Fibroblast of lung (primary cell): Measurements from ENCODE around the gene SLC25A28. TPM values are rescaled to one million over a fixed set of nuclear protein-coding genes. Genes with fewer than 3 reads are reported as not detected.
"Not testable (repeated sequence)": the region's sequence is repeated elsewhere in the genome, so short reads cannot be mapped to it uniquely, and the experiment has no call there.

Source experiments
- DNase-seq, 2 donors: peaks; one replicate each; pipeline versions ENCODE4 v3.0.0 to v3.0.0-alpha.2; 2010; ENCODE audit warnings: low read depth in 2 of 2
- H2AFZ ChIP-seq: 2 replicates; pipeline ENCODE4 v1.5.1; 2012; ENCODE audit warnings: low read length, control low read depth, inconsistent platforms
- H3K27ac ChIP-seq: 2 replicates; pipeline ENCODE4 v1.5.1; 2011; ENCODE audit warnings: low read length, control low read depth; ENCODE audit not compliant: insufficient read depth
- H3K27me3 ChIP-seq: 2 replicates; pipeline ENCODE4 v1.5.1; 2011; ENCODE audit warnings: mild to moderate bottlenecking, low read length; ENCODE audit not compliant: control insufficient read depth, insufficient read depth
- H3K36me3 ChIP-seq: 2 replicates; pipeline ENCODE4 v1.5.1; 2011; ENCODE audit warnings: low read length; ENCODE audit not compliant: control insufficient read depth, insufficient read depth
- H3K4me1 ChIP-seq: 2 replicates; pipeline ENCODE4 v1.5.1; 2011; ENCODE audit warnings: low read length; ENCODE audit not compliant: control insufficient read depth, insufficient read depth; ENCODE audit errors: extremely low read depth
- H3K4me2 ChIP-seq: 2 replicates; pipeline ENCODE4 v1.5.1; 2011; ENCODE audit warnings: low read length, control low read depth; ENCODE audit not compliant: insufficient read depth; ENCODE audit errors: extremely low read depth
- H3K4me3 ChIP-seq, 4 experiments: fragments of 200-600 bp in 1 of 4; sonication (generic) in 1 of 4; replicated peaks in 1 of 4; 2 replicates each; pipeline ENCODE4 v1.5.1; 2011 to 2016; ENCODE audit warnings: low read length in 4 of 4, low read depth in 3 of 4, mild to moderate bottlenecking in 3 of 4, control low read depth in 2 of 4, inconsistent platforms in 1 of 4, mixed read lengths in 1 of 4; ENCODE audit not compliant: insufficient read depth in 1 of 4; ENCODE audit errors: control extremely low read depth in 1 of 4
- H3K79me2 ChIP-seq: 2 replicates; pipeline ENCODE4 v1.5.1; 2012; ENCODE audit warnings: mild to moderate bottlenecking, low read length, inconsistent platforms; ENCODE audit not compliant: control insufficient read depth, insufficient read depth
- H3K9ac ChIP-seq: 2 replicates; pipeline ENCODE4 v1.5.1; 2011; ENCODE audit warnings: mild to moderate bottlenecking, low read length, control low read depth; ENCODE audit not compliant: insufficient read depth
- H3K9me3 ChIP-seq: 2 replicates; pipeline ENCODE4 v1.5.1; 2012; ENCODE audit warnings: low read depth, low read length; ENCODE audit not compliant: control insufficient read depth, insufficient read depth
- H4K20me1 ChIP-seq: 2 replicates; pipeline ENCODE4 v1.5.1; 2011; ENCODE audit warnings: low read length; ENCODE audit not compliant: control insufficient read depth, insufficient read depth; ENCODE audit errors: extremely low read depth
- CTCF ChIP-seq, 2 donors: IDR thresholded peaks in 1 of 2; conservative IDR thresholded peaks in 1 of 2; 1 replicate in 1 of 2; 2 replicates in 1 of 2; pipeline ENCODE4 v1.5.1; 2011 to 2012; ENCODE audit warnings: low read length in 2 of 2, control low read depth in 1 of 2, inconsistent platforms in 1 of 2, low read depth in 1 of 2, mild to moderate bottlenecking in 1 of 2
- EZH2 ChIP-seq: IDR thresholded peaks from 2 replicates; pipeline ENCODE4 v1.5.1; 2012; ENCODE audit warnings: low read length, control low read depth, mild to moderate bottlenecking; ENCODE audit errors: missing control alignments
- polyA plus RNA-seq, 2 donors: library from polyadenylated mRNA; depleted of rRNA in 1 of 2; stranded (reverse) in 1 of 2; unstranded in 1 of 2; fragments of >200 nt; gene quantifications; 2 replicates each; pipeline ENCODE4 v1.2.1, GENCODE V29; 2011 to 2012; ENCODE audit warnings: missing spikeins in 1 of 2
- total RNA-seq: library from RNA; depleted of rRNA; stranded (reverse); fragments of >200 nt; gene quantifications from 2 replicates; pipeline ENCODE4 v1.2.1, GENCODE V29; 2014

Gene SLC25A28
- total and polyA plus RNA-seq, 2 donors (not counting 1 experiment from before 2014, with no cell fraction given), result 19.8 to 30.7 TPM

GRCh38 chr10:99598781-99599509, 21.3 kb downstream of the SLC25A28 start:
- no peaks in the 10 kb centered on the region for H3K9me3 ChIP-seq
- no peak overlapping the region for H3K9ac ChIP-seq
- no peaks in the 10 kb centered on the region for H3K4me1 ChIP-seq
- H4K20me1 ChIP-seq, result no peaks in the 10 kb centered on the region
- no peak for DNase-seq
- no peak overlapping the region for H3K4me2 ChIP-seq
- H3K4me3 ChIP-seq, result no peak overlapping the region
- TF ChIP-seq CTCF (conservative IDR thresholded peaks at IDR 0.05 in 1 of 2, IDR thresholded peaks at IDR 0.05 in 1 of 2; ENCODE audit: low read depth in 1 of 2, low read length in 2 of 2) (no peak), EZH2 (no peak)
- no peaks in the 10 kb centered on the region for H3K36me3 ChIP-seq
- no peak overlapping the region for H3K27ac ChIP-seq
- no peak overlapping the region for H2AFZ ChIP-seq
- no peaks in the 10 kb centered on the region for H3K27me3 ChIP-seq
- H3K79me2 ChIP-seq, result no peaks in the 10 kb centered on the region

- Histone ChIP-seq H2AFZ (no peak overlapping the region), H3K4me1 (no peaks in the 10 kb centered on the region), H3K4me3 (no peak overlapping the region), H4K20me1 (no peaks in the 10 kb centered on the region), H3K9me3 (no peaks in the 10 kb centered on the region), H3K36me3 (no peaks in the 10 kb centered on the region), H3K9ac (no peak overlapping the region), H3K27ac (no peak overlapping the region), H3K27me3 (no peaks in the 10 kb centered on the region), H3K4me2 (no peak overlapping the region), H3K79me2 (no peaks in the 10 kb centered on the region)
- DNase-seq, result no peak
- no peak for TF ChIP-seq EZH2
- TF ChIP-seq CTCF (conservative IDR thresholded peaks at IDR 0.05 in 1 of 2, IDR thresholded peaks at IDR 0.05 in 1 of 2; ENCODE audit: low read depth in 1 of 2, low read length in 2 of 2), result no peak
Measured at GRCh38 chr10:99598011-99598410, 22.2 kb downstream of the SLC25A28 start.

DNA sequence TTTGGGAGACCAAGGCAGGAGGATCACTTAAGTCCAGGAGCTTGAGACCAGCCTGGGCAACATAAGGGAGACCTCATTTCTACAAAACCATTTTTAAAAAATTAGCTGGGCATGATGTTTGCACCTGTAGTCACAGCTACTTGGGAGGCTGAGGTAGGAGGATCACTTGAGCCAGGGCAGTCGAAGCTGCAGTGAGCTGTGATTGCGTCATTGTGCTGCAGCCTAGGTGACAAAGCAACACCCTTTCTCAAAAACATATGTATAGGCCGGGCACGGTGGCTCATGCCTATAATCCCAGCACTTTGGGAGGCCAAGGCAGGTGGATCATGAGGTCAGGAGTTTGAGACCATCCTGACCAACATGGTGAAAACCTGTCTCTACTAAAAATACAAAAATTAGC, 23.5 kb downstream of the SLC25A28 start:
- not testable (repeated sequence) for H3K36me3 ChIP-seq, H3K4me1 ChIP-seq, H3K79me2 ChIP-seq, H3K27me3 ChIP-seq, H3K9ac ChIP-seq, H3K9me3 ChIP-seq, H3K27ac ChIP-seq, H3K4me3 ChIP-seq, H3K4me2 ChIP-seq, H4K20me1 ChIP-seq, DNase-seq, H2AFZ ChIP-seq
